ENCODE measurements around the gene LDLRAD4. TPM values are rescaled to one million over a fixed set of nuclear protein-coding genes. Genes with fewer than 3 reads are reported as not detected.
"Not testable (repeated sequence)": the region's sequence is repeated elsewhere in the genome, so short reads cannot be mapped to it uniquely, and the experiment has no call there.

LDLRAD4 gene
- total RNA-seq, 1 donor from 2014 or later = 30.5 TPM

GRCh38 chr18:13261661-13262357 is 43.2 kb downstream of the LDLRAD4 start:
- H3K4me3 Mint-ChIP-seq (ENCODE audit: low read depth) = no peak overlapping the region
- peaks cover 37% of the 10 kb centered on the region for H3K4me1 Mint-ChIP-seq (ENCODE audit: low read depth)
- intact Hi-C loops (cut with micrococcal nuclease) = no loop called here
- no peak for DNase-seq (ENCODE audit: low spot score)
- peaks cover 3% of the 10 kb centered on the region for H3K27me3 Mint-ChIP-seq (ENCODE audit: low read depth)
- H3K36me3 Mint-ChIP-seq (ENCODE audit: low read depth) = no peaks in the 10 kb centered on the region
- H3K9me3 Mint-ChIP-seq = no peaks in the 10 kb centered on the region
- H3K27ac Mint-ChIP-seq = no peak overlapping the region

- H3K4me3 Mint-ChIP-seq (ENCODE audit: low read depth); H3K27me3 Mint-ChIP-seq (ENCODE audit: low read depth); intact Hi-C loops (cut with micrococcal nuclease); DNase-seq (ENCODE audit: low spot score); H3K36me3 Mint-ChIP-seq (ENCODE audit: low read depth); H3K27ac Mint-ChIP-seq; H3K9me3 Mint-ChIP-seq: not testable (repeated sequence)
- peaks cover 42% of the 10 kb centered on the region for H3K4me1 Mint-ChIP-seq (ENCODE audit: low read depth)
These were observed 43.8 kb downstream of the LDLRAD4 start for GRCh38 chr18:13262358-13262680.

- peaks cover 50% of the 10 kb centered on the region for H3K4me1 Mint-ChIP-seq (ENCODE audit: low read depth)
- H3K4me3 Mint-ChIP-seq (ENCODE audit: low read depth) = no peak overlapping the region
- H3K27me3 Mint-ChIP-seq (ENCODE audit: low read depth) = peaks cover 3% of the 10 kb centered on the region
- DNase-seq (ENCODE audit: low spot score) = no peak
- no peaks in the 10 kb centered on the region for H3K9me3 Mint-ChIP-seq
- intact Hi-C loops (cut with micrococcal nuclease) = no loop called here
- no peaks in the 10 kb centered on the region for H3K36me3 Mint-ChIP-seq (ENCODE audit: low read depth)
- H3K27ac Mint-ChIP-seq = no peak overlapping the region
These were observed 44.5 kb downstream of the LDLRAD4 start for GRCh38 chr18:13262839-13263691.

GRCh38 chr18:13264091-13265007 is 45.8 kb downstream of the LDLRAD4 start:
- DNase-seq (ENCODE audit: low spot score) = no peak
- no peaks in the 10 kb centered on the region for H3K9me3 Mint-ChIP-seq
- intact Hi-C loops (cut with micrococcal nuclease) = loop anchor here (1.0 to 5.0 kb wide), 2 partner anchors 48 to 303 kb away; no protein-coding TSS in a partner anchor
- H3K36me3 Mint-ChIP-seq (ENCODE audit: low read depth) = no peaks in the 10 kb centered on the region
- no peak overlapping the region for H3K27ac Mint-ChIP-seq
- H3K27me3 Mint-ChIP-seq (ENCODE audit: low read depth) = peaks cover under 1% of the 10 kb centered on the region
- peaks cover 62% of the 10 kb centered on the region for H3K4me1 Mint-ChIP-seq (ENCODE audit: low read depth)
- H3K4me3 Mint-ChIP-seq (ENCODE audit: low read depth) = no peak overlapping the region

- Mint-ChIP-seq H3K4me1 (ENCODE audit: low read depth) (peaks cover 65% of the 10 kb centered on the region), H3K9me3 (no peaks in the 10 kb centered on the region), H3K4me3 (ENCODE audit: low read depth) (no peak overlapping the region), H3K27ac (peak overlapping the region; percentile 84), H3K36me3 (ENCODE audit: low read depth) (no peaks in the 10 kb centered on the region), H3K27me3 (ENCODE audit: low read depth) (no peaks in the 10 kb centered on the region)
- DNase-seq (ENCODE audit: low spot score) = no peak
- intact Hi-C loops (cut with micrococcal nuclease) = loop anchor here (1.0 to 5.0 kb wide), 2 partner anchors 49 to 302 kb away; no protein-coding TSS in a partner anchor
These were observed 46.7 kb downstream of the LDLRAD4 start for GRCh38 chr18:13265008-13265910.

GRCh38 chr18:13265911-13266217 is 47.3 kb downstream of the LDLRAD4 start:
- intact Hi-C loops (cut with micrococcal nuclease) = loop anchor here (1.0 to 5.0 kb wide), 8 partner anchors 8 to 461 kb away; partner anchors contain the start of genes FAM210A and RNMT
- H3K4me3 Mint-ChIP-seq (ENCODE audit: low read depth) = no peak overlapping the region
- H3K36me3 Mint-ChIP-seq (ENCODE audit: low read depth) = no peaks in the 10 kb centered on the region
- H3K9me3 Mint-ChIP-seq = no peaks in the 10 kb centered on the region
- H3K27ac Mint-ChIP-seq = peak overlapping the region; percentile 84
- no peak for DNase-seq (ENCODE audit: low spot score)
- no peaks in the 10 kb centered on the region for H3K27me3 Mint-ChIP-seq (ENCODE audit: low read depth)
- H3K4me1 Mint-ChIP-seq (ENCODE audit: low read depth) = peaks cover 59% of the 10 kb centered on the region

GRCh38 chr18:13266218-13267100 is 47.9 kb downstream of the LDLRAD4 start:
- intact Hi-C loops (cut with micrococcal nuclease) = loop anchor here (1.0 to 5.0 kb wide), 8 partner anchors 8 to 460 kb away; partner anchors contain the start of genes FAM210A and RNMT
- H3K4me3 Mint-ChIP-seq (ENCODE audit: low read depth) = peak overlapping the region; percentile 51
- DNase-seq (ENCODE audit: low spot score) = peak; percentile 33
- H3K27ac Mint-ChIP-seq = peak overlapping the region; percentile 84
- no peaks in the 10 kb centered on the region for H3K36me3 Mint-ChIP-seq (ENCODE audit: low read depth)
- no peaks in the 10 kb centered on the region for H3K9me3 Mint-ChIP-seq
- peaks cover 54% of the 10 kb centered on the region for H3K4me1 Mint-ChIP-seq (ENCODE audit: low read depth)
- H3K27me3 Mint-ChIP-seq (ENCODE audit: low read depth) = no peaks in the 10 kb centered on the region

GRCh38 chr18:13267431-13267873 is 48.9 kb downstream of the LDLRAD4 start:
- DNase-seq (ENCODE audit: low spot score) = no peak
- Mint-ChIP-seq H3K27ac (peak overlapping the region; percentile 84), H3K9me3 (no peaks in the 10 kb centered on the region), H3K27me3 (ENCODE audit: low read depth) (no peaks in the 10 kb centered on the region), H3K4me3 (ENCODE audit: low read depth) (no peak overlapping the region), H3K36me3 (ENCODE audit: low read depth) (no peaks in the 10 kb centered on the region), H3K4me1 (ENCODE audit: low read depth) (peaks cover 54% of the 10 kb centered on the region)
- intact Hi-C loops (cut with micrococcal nuclease) = loop anchor here (1.0 to 5.0 kb wide), 4 partner anchors 12 to 459 kb away; partner anchors contain the start of genes FAM210A and RNMT

GRCh38 chr18:13268158-13269012 is 49.8 kb downstream of the LDLRAD4 start:
- H3K27me3 Mint-ChIP-seq (ENCODE audit: low read depth) = no peaks in the 10 kb centered on the region
- peaks cover 3% of the 10 kb centered on the region for H3K36me3 Mint-ChIP-seq (ENCODE audit: low read depth)
- H3K27ac Mint-ChIP-seq = peak overlapping the region; percentile 84
- intact Hi-C loops (cut with micrococcal nuclease) = loop anchor here (5.0 kb wide), 1 partner anchor 299 kb away; no protein-coding TSS in a partner anchor
- no peaks in the 10 kb centered on the region for H3K9me3 Mint-ChIP-seq
- peak overlapping the region; percentile 47 for H3K4me3 Mint-ChIP-seq (ENCODE audit: low read depth)
- DNase-seq (ENCODE audit: low spot score) = no peak
- peaks cover 63% of the 10 kb centered on the region for H3K4me1 Mint-ChIP-seq (ENCODE audit: low read depth)

GRCh38 chr18:13269013-13269280 is 50.4 kb downstream of the LDLRAD4 start:
- H3K4me3 Mint-ChIP-seq (ENCODE audit: low read depth) = no peak overlapping the region
- H3K9me3 Mint-ChIP-seq = no peaks in the 10 kb centered on the region
- no peak overlapping the region for H3K27ac Mint-ChIP-seq

More at GRCh38 chr18:13269013-13269280, 50.4 kb downstream of the LDLRAD4 start:
- Mint-ChIP-seq H3K27me3 (ENCODE audit: low read depth) (no peaks in the 10 kb centered on the region), H3K36me3 (ENCODE audit: low read depth) (peaks cover 4% of the 10 kb centered on the region), H3K4me1 (ENCODE audit: low read depth) (peaks cover 69% of the 10 kb centered on the region)
- no peak for DNase-seq (ENCODE audit: low spot score)
- intact Hi-C loops (cut with micrococcal nuclease) = loop anchor here (5.0 kb wide), 1 partner anchor 298 kb away; no protein-coding TSS in a partner anchor
